Stimulated activated effector memory CD8-positive, alpha-beta T cell treated with anti-CD3 and anti-CD28 coated beads, Interleukin-12 subunit alpha, Interleukin-12 subunit beta, amount 100 ng/mL, for 72 hours (primary cell): ENCODE measurements around the gene SGO2.
"Not testable (repeated sequence)": the region's sequence is repeated elsewhere in the genome, so short reads cannot be mapped to it uniquely, and the experiment has no call there.

Experiments
- ATAC-seq: fragments of 150-1000 bp; cut with Tn5 transposase; 2 replicates; pipeline ENCODE4 v1.10.0; 2021
- DNase-seq, 2 donors: peaks; one replicate each; pipeline ENCODE4 v3.0.0; 2021 to 2022; ENCODE audit warnings: low spot score in 2 of 2
- H3K27ac Mint-ChIP-seq: one replicate; pipeline ENCODE4 v1.8.0; 2022; ENCODE audit warnings: mild to moderate bottlenecking, mixed read lengths
- H3K36me3 Mint-ChIP-seq: one replicate; pipeline ENCODE4 v1.8.0; 2022; ENCODE audit warnings: mild to moderate bottlenecking, mixed read lengths
- H3K4me1 Mint-ChIP-seq: one replicate; pipeline ENCODE4 v1.8.0; 2022; ENCODE audit warnings: mixed read lengths
- H3K4me3 Mint-ChIP-seq: one replicate; pipeline ENCODE4 v1.8.0; 2022; ENCODE audit warnings: mild to moderate bottlenecking, mixed read lengths
- H3K9me3 Mint-ChIP-seq: one replicate; pipeline ENCODE4 v1.8.0; 2022; ENCODE audit warnings: mixed read lengths

SGO2 gene

GRCh38 chr2:200566596-200566995 is 40.6 kb downstream of the SGO2 start:
- not testable (repeated sequence) for H3K4me3 Mint-ChIP-seq, ATAC-seq
- peaks cover 14% of the 10 kb centered on the region for H3K36me3 Mint-ChIP-seq

GRCh38 chr2:200567932-200568331 is 41.9 kb downstream of the SGO2 start:
- DNase-seq: no peak
- Mint-ChIP-seq H3K36me3 (peaks cover 21% of the 10 kb centered on the region), H3K27ac (no peak overlapping the region), H3K9me3 (no peaks in the 10 kb centered on the region), H3K4me1 (peaks cover 12% of the 10 kb centered on the region), H3K4me3 (no peak overlapping the region)
- ATAC-seq: no peak

More at GRCh38 chr2:200566596-200566995, 40.6 kb downstream of the SGO2 start:
- not testable (repeated sequence) for H3K9me3 Mint-ChIP-seq, H3K27ac Mint-ChIP-seq, DNase-seq
- H3K4me1 Mint-ChIP-seq: peaks cover 12% of the 10 kb centered on the region

GRCh38 chr2:200575957-200576356 is 50.0 kb downstream of the SGO2 start:
- Mint-ChIP-seq H3K4me1 (peaks cover 7% of the 10 kb centered on the region), H3K4me3 (no peak overlapping the region), H3K9me3 (no peaks in the 10 kb centered on the region), H3K36me3 (peaks cover 23% of the 10 kb centered on the region), H3K27ac (no peak overlapping the region)
- DNase-seq (no peak), ATAC-seq (no peak)

- Mint-ChIP-seq H3K9me3 (no peaks in the 10 kb centered on the region), H3K4me1 (peaks cover 7% of the 10 kb centered on the region), H3K36me3 (peaks cover 16% of the 10 kb centered on the region), H3K27ac (no peak overlapping the region), H3K4me3 (no peak overlapping the region)
- DNase-seq (no peak), ATAC-seq (no peak)
These were observed 51.0 kb downstream of the SGO2 start for GRCh38 chr2:200577027-200577426.

GRCh38 chr2:200578778-200579177 is 52.8 kb downstream of the SGO2 start:
- Mint-ChIP-seq H3K4me3 (no peak overlapping the region), H3K9me3 (no peaks in the 10 kb centered on the region), H3K4me1 (peaks cover 7% of the 10 kb centered on the region), H3K36me3 (peaks cover 8% of the 10 kb centered on the region), H3K27ac (no peak overlapping the region)
- ATAC-seq (peak; percentile 73), DNase-seq (no peak)

- H3K4me3 Mint-ChIP-seq: no peak overlapping the region
- H3K27ac Mint-ChIP-seq: no peak overlapping the region
- no peaks in the 10 kb centered on the region for H3K36me3 Mint-ChIP-seq
- no peaks in the 10 kb centered on the region for H3K4me1 Mint-ChIP-seq
- ATAC-seq (no peak), DNase-seq (no peak)
- no peaks in the 10 kb centered on the region for H3K9me3 Mint-ChIP-seq
These were observed 58.6 kb downstream of the SGO2 start for GRCh38 chr2:200584639-200585038.

GRCh38 chr2:200585340-200585729 is 59.3 kb downstream of the SGO2 start:
- no peak for DNase-seq
- no peaks in the 10 kb centered on the region for H3K9me3 Mint-ChIP-seq
- no peaks in the 10 kb centered on the region for H3K36me3 Mint-ChIP-seq
- no peak for ATAC-seq
- no peak overlapping the region for H3K27ac Mint-ChIP-seq
- H3K4me1 Mint-ChIP-seq: no peaks in the 10 kb centered on the region
- H3K4me3 Mint-ChIP-seq: peak overlapping the region; percentile 67

- Mint-ChIP-seq H3K27ac (peak within 1 kb of the TSS; percentile 65), H3K4me3 (peak within 1 kb of the TSS; percentile 67), H3K36me3 (no peaks in the 10 kb centered on the region), H3K9me3 (no peaks in the 10 kb centered on the region), H3K4me1 (no peaks in the 10 kb centered on the region)
- no peak for DNase-seq
- ATAC-seq: peak; percentile 56
These were observed 60.0 kb downstream of the SGO2 start, which contains the start of gene AOX1 for GRCh38 chr2:200585730-200586643. AOX1 (plus strand) TSS chr2:200586014; CDS start chr2:200586109, 95 bp downstream.

GRCh38 chr2:200586644-200586975 is 60.6 kb downstream of the SGO2 start:
- H3K27ac Mint-ChIP-seq: peak overlapping the region; percentile 65
- no peaks in the 10 kb centered on the region for H3K36me3 Mint-ChIP-seq
- DNase-seq: no peak
- H3K4me1 Mint-ChIP-seq: no peaks in the 10 kb centered on the region
- H3K9me3 Mint-ChIP-seq: no peaks in the 10 kb centered on the region
- H3K4me3 Mint-ChIP-seq: peak overlapping the region; percentile 67
- ATAC-seq: no peak

GRCh38 chr2:200587007-200587616 is 61.1 kb downstream of the SGO2 start:
- Mint-ChIP-seq H3K4me3 (no peak overlapping the region), H3K9me3 (no peaks in the 10 kb centered on the region), H3K4me1 (no peaks in the 10 kb centered on the region), H3K27ac (no peak overlapping the region), H3K36me3 (no peaks in the 10 kb centered on the region)
- ATAC-seq (peak; percentile 33), DNase-seq (no peak)

GRCh38 chr2:200588076-200588678 is 62.2 kb downstream of the SGO2 start:
- no peaks in the 10 kb centered on the region for H3K4me1 Mint-ChIP-seq
- no peak overlapping the region for H3K4me3 Mint-ChIP-seq
- no peak for ATAC-seq
- H3K27ac Mint-ChIP-seq: no peak overlapping the region
- H3K36me3 Mint-ChIP-seq: no peaks in the 10 kb centered on the region
- no peaks in the 10 kb centered on the region for H3K9me3 Mint-ChIP-seq
- no peak for DNase-seq

GRCh38 chr2:200590090-200590489 is 64.1 kb downstream of the SGO2 start:
- H3K4me3 Mint-ChIP-seq: no peak overlapping the region
- H3K9me3 Mint-ChIP-seq: no peaks in the 10 kb centered on the region
- no peaks in the 10 kb centered on the region for H3K4me1 Mint-ChIP-seq
- no peak for ATAC-seq
- H3K27ac Mint-ChIP-seq: no peak overlapping the region
- no peak for DNase-seq
- no peaks in the 10 kb centered on the region for H3K36me3 Mint-ChIP-seq

- ATAC-seq (no peak), DNase-seq (no peak)
- no peaks in the 10 kb centered on the region for H3K36me3 Mint-ChIP-seq
- no peaks in the 10 kb centered on the region for H3K4me1 Mint-ChIP-seq
- no peak overlapping the region for H3K27ac Mint-ChIP-seq
- H3K9me3 Mint-ChIP-seq: no peaks in the 10 kb centered on the region
- H3K4me3 Mint-ChIP-seq: no peak overlapping the region
These were observed 65.3 kb downstream of the SGO2 start for GRCh38 chr2:200591308-200591707.

GRCh38 chr2:200592406-200593075 is 66.5 kb downstream of the SGO2 start:
- no peaks in the 10 kb centered on the region for H3K4me1 Mint-ChIP-seq
- DNase-seq: no peak
- H3K27ac Mint-ChIP-seq: no peak overlapping the region
- no peak for ATAC-seq
- H3K36me3 Mint-ChIP-seq: no peaks in the 10 kb centered on the region
- H3K4me3 Mint-ChIP-seq: no peak overlapping the region
- H3K9me3 Mint-ChIP-seq: no peaks in the 10 kb centered on the region

GRCh38 chr2:200593905-200594304 is 67.9 kb downstream of the SGO2 start:
- Mint-ChIP-seq H3K36me3 (no peaks in the 10 kb centered on the region), H3K4me1 (no peaks in the 10 kb centered on the region), H3K9me3 (no peaks in the 10 kb centered on the region), H3K27ac (no peak overlapping the region), H3K4me3 (no peak overlapping the region)
- ATAC-seq: no peak
- DNase-seq: no peak
